ENCODE data around the gene CDK5RAP2. TPM values are rescaled to one million over a fixed set of nuclear protein-coding genes. Genes with fewer than 3 reads are reported as not detected.
A peak's percentile ranks its signal among the peaks of the same experiment; 100 is the strongest.

The CDK5RAP2 gene
- total RNA-seq, 2 donors from 2014 or later = 65.9 to 68.4 TPM

GRCh38 chr9:120609636-120610035, 29.7 kb upstream of the CDK5RAP2 start:
- Mint-ChIP-seq H3K36me3 (ENCODE audit: low read depth) (peaks cover 34% of the 10 kb centered on the region), H3K9me3 (no peaks in the 10 kb centered on the region), H3K27ac (no peak overlapping the region), H3K27me3 (no peaks in the 10 kb centered on the region), H3K4me1 (no peaks in the 10 kb centered on the region), H3K4me3 (no peak overlapping the region)
- no peak for ATAC-seq (replicated peaks)

DNA sequence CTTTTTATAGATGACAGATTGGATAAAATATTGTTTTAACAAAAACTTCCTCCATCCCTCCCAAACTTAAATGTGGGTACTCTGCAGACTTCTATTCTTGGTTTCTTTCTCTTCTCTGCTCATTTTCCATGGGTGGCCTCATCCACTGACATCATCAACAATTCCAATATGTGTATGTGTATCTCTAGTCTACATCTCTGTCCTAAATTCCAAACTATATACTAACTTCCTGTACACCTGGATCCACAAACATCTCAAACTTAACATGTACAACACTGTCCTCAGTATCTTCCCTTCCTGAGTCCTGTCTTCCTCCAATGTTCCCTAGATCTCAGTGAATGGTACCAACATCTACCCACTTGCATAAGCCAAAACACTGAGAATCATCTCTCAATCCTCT, 28.5 kb upstream of the CDK5RAP2 start:
- Mint-ChIP-seq H3K27me3 (no peaks in the 10 kb centered on the region), H3K36me3 (ENCODE audit: low read depth) (peaks cover 35% of the 10 kb centered on the region), H3K9me3 (no peaks in the 10 kb centered on the region), H3K4me3 (no peak overlapping the region), H3K4me1 (no peaks in the 10 kb centered on the region), H3K27ac (no peak overlapping the region)
- ATAC-seq (replicated peaks) = no peak

DNA sequence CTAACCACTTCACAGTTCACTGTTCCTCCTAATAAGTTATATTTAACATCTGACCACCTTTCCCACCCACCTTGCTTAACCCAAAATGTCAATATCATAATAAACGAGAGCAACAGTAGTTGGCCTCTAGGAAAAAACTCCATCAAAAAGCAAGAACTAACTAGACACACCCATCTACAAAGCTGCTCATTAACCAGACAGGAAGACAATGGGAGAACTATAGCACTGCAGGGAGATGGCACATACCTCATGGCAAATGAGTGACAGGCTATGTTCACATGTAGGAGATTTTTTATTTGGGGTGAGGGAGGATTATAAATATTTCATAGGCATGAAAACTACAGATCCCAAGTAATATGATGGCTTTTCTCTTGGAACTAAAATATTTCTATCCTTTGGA, 23.6 kb upstream of the CDK5RAP2 start:
- no peak for ATAC-seq (replicated peaks)
- Mint-ChIP-seq H3K27ac (no peak overlapping the region), H3K4me3 (no peak overlapping the region), H3K4me1 (no peaks in the 10 kb centered on the region), H3K27me3 (no peaks in the 10 kb centered on the region), H3K9me3 (no peaks in the 10 kb centered on the region), H3K36me3 (ENCODE audit: low read depth) (peaks cover 28% of the 10 kb centered on the region)

DNA sequence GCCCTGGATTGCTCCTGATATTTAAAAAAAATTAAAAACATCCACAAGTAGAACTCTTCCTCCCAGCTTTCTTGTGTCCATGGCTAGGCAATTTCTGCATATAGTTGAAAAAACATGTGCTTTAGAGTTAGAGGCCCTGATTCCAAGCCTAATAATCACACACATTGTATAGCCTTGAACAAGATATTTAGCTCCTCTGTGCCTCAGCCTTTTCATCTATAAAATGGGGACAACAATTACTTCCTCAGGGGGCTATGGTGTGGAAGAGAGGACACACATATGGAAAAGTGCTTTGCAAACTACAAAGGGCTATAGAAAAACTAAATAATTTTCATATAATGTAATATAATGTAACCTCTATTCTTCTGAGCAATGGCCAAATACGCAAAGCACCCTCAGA, 23.0 kb upstream of the CDK5RAP2 start:
- Mint-ChIP-seq H3K36me3 (ENCODE audit: low read depth) (peaks cover 24% of the 10 kb centered on the region), H3K4me1 (no peaks in the 10 kb centered on the region), H3K9me3 (no peaks in the 10 kb centered on the region), H3K4me3 (no peak overlapping the region), H3K27ac (no peak overlapping the region), H3K27me3 (no peaks in the 10 kb centered on the region)
- no peak for ATAC-seq (replicated peaks)

GRCh38 chr9:120593955-120594277, 13.9 kb upstream of the CDK5RAP2 start:
- ATAC-seq (replicated peaks) = no peak
- no peaks in the 10 kb centered on the region for H3K4me1 Mint-ChIP-seq
- no peaks in the 10 kb centered on the region for H3K9me3 Mint-ChIP-seq
- no peak overlapping the region for H3K27ac Mint-ChIP-seq
- H3K27me3 Mint-ChIP-seq = no peaks in the 10 kb centered on the region
- no peak overlapping the region for H3K4me3 Mint-ChIP-seq
- H3K36me3 Mint-ChIP-seq (ENCODE audit: low read depth) = no peaks in the 10 kb centered on the region

DNA sequence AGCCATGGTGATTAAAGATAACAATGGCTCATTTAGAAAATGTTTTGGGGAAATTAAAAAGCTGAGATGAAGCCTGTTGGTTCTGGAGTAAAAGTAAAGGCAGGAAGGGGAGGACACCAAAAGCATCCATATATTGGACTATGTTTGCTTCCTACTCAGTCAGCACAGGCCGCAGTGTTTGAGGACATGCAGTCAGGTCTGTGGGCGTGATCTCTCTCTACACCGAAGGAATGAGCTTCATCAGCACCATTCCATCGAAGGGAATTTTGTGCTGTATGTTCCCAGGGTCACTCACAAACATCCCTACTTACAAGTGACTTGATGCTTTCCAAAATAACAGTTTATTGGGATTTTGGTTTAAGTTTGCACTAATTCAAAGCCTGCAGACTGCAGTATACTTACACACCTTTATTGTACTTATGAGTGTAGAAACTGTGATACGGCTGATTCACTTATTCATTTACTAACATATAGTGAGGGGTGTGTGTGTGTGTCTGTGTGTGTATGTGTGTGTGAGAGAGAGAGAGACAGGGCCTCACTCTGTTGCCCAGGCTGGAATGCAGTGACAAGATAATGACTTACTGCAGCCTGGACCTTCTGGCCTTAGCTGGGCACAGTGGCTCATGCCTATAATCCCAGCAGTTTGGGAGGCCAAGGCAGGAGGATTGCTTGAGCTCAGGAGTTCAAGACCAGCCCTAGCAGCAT, 13.4 kb upstream of the CDK5RAP2 start:
- no peaks in the 10 kb centered on the region for H3K36me3 Mint-ChIP-seq (ENCODE audit: low read depth)
- no peaks in the 10 kb centered on the region for H3K4me1 Mint-ChIP-seq
- no peaks in the 10 kb centered on the region for H3K27me3 Mint-ChIP-seq
- ATAC-seq (replicated peaks) = no peak
- H3K9me3 Mint-ChIP-seq = no peaks in the 10 kb centered on the region
- H3K27ac Mint-ChIP-seq = no peak overlapping the region
- H3K4me3 Mint-ChIP-seq = no peak overlapping the region

GRCh38 chr9:120592210-120592609, 12.2 kb upstream of the CDK5RAP2 start:
- H3K27ac Mint-ChIP-seq = no peak overlapping the region
- H3K9me3 Mint-ChIP-seq = no peaks in the 10 kb centered on the region
- no peaks in the 10 kb centered on the region for H3K27me3 Mint-ChIP-seq
- H3K36me3 Mint-ChIP-seq (ENCODE audit: low read depth) = no peaks in the 10 kb centered on the region
- ATAC-seq (replicated peaks) = no peak
- no peak overlapping the region for H3K4me3 Mint-ChIP-seq
- no peaks in the 10 kb centered on the region for H3K4me1 Mint-ChIP-seq

DNA sequence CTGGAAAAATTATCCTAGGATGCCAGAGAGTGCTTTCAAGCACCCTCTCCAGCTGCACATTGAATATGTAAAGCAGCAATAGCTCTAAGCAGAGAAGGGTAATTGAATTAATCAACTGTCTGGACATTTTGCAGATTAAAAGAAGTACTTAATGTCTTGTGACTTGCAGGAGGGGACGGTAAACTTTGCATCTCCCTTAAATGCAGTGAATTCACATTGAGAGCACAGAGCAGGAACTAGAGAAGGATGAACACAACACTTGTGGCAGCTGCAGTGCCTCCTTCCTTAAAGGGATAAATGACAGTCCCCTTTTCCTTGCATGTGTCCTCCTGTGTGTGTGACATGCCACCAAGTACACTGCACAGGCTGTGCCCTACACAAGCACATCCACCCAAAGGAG, 7.4 kb upstream of the CDK5RAP2 start:
- no peak overlapping the region for H3K27ac Mint-ChIP-seq
- no peaks in the 10 kb centered on the region for H3K4me1 Mint-ChIP-seq
- H3K9me3 Mint-ChIP-seq = no peaks in the 10 kb centered on the region
- H3K27me3 Mint-ChIP-seq = no peaks in the 10 kb centered on the region
- ATAC-seq (replicated peaks) = no peak
- no peak overlapping the region for H3K4me3 Mint-ChIP-seq
- H3K36me3 Mint-ChIP-seq (ENCODE audit: low read depth) = no peaks in the 10 kb centered on the region

- Mint-ChIP-seq H3K36me3 (ENCODE audit: low read depth) (no peaks in the 10 kb centered on the region), H3K27ac (no peak overlapping the region), H3K4me3 (no peak overlapping the region), H3K4me1 (peaks cover 8% of the 10 kb centered on the region), H3K27me3 (no peaks in the 10 kb centered on the region), H3K9me3 (no peaks in the 10 kb centered on the region)
- ATAC-seq (replicated peaks) = peak; percentile 5
Measured at GRCh38 chr9:120583958-120584369, 4.0 kb upstream of the CDK5RAP2 start.

DNA sequence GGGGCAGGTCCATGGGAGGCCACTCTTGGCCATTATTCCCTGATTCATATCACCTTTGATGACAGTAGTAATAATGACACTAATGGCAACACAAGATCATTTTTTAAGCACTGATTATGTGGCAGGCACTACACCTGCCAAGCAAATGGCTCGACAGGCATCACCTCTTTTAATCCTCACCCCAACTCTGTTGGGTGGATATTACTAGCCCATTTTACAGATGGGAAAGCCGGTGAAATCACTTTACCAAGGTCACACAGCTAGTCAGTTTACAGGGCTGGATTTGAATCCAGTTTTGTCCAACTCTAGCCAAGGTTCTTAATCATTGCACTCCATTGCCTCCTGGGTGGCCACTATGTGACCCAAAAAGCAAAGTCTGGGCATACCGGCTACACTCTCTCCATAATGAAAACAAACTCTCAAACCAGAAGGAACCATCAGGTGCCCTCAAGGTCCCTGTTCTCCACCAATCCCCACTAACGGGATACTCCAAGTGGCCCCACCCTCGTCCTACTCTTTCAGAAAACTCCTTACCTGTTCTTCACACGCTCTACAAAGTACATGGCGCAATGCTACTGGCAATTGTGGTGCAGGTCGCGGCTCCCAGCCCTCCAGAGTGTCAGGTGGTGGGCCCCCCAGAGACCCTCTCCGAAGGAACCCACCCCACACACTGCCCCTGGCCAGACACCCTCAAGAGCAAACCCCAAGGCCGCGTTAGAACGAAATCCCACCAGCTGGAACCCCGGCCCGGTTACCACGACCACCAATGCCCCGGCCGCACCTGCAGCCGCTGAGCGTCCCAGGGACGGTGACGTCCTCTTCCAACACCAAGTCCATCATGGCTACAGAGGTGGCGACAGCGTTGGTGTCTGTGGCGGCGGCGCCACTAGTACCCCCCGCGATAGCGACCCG, 572 bp downstream of the CDK5RAP2 start:
- Mint-ChIP-seq H3K27ac (peak overlapping the region; percentile 94), H3K4me3 (peak overlapping the region; percentile 98), H3K4me1 (peaks cover 21% of the 10 kb centered on the region), H3K27me3 (no peaks in the 10 kb centered on the region), H3K9me3 (no peaks in the 10 kb centered on the region), H3K36me3 (ENCODE audit: low read depth) (peaks cover 6% of the 10 kb centered on the region)
- ATAC-seq (replicated peaks) = peak; percentile 51

DNA sequence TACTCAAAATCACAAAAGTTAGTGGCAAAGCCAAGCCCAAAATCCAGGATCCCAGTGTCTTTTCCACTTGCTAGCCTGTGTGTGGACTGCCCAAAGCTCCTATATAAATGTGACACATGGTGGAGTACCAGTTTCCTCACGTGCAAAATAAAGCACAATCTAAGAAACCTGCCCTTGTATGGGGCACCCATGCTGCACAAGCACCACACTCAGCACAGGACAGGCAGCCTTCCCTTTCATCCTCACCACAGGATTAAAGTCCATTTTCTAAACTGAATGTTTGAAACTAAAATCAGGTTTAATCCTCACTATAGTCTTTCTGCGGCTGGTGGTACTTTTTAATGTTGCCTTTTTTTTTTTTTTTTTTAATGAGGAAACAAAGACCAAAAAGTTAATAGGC, 5.5 kb downstream of the CDK5RAP2 start:
- Mint-ChIP-seq H3K27ac (no peak overlapping the region), H3K27me3 (no peaks in the 10 kb centered on the region), H3K9me3 (no peaks in the 10 kb centered on the region), H3K4me3 (no peak overlapping the region), H3K4me1 (peaks cover 18% of the 10 kb centered on the region), H3K36me3 (ENCODE audit: low read depth) (peaks cover 36% of the 10 kb centered on the region)
- ATAC-seq (replicated peaks) = no peak

DNA sequence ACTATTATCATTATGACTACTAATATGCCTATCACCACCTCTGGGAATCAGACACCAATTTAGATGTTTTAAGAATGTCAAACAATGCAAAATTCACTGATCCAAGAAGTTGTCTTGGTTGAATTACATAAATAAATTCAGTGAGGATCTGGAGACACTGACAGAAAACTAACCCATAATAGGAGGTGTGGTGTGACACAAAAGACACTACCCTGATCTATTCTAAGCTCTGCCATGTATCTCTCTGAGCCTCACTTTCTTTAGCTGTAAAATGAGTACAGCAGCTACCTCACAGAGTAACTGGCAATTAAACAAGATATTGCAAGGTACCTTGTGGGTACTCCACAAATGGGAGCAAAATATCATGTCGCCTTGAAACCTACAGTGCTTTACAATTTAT, 7.5 kb downstream of the CDK5RAP2 start:
- H3K27ac Mint-ChIP-seq = no peak overlapping the region
- H3K9me3 Mint-ChIP-seq = no peaks in the 10 kb centered on the region
- H3K36me3 Mint-ChIP-seq (ENCODE audit: low read depth) = peaks cover 56% of the 10 kb centered on the region
- H3K4me3 Mint-ChIP-seq = no peak overlapping the region
- ATAC-seq (replicated peaks) = no peak
- H3K27me3 Mint-ChIP-seq = no peaks in the 10 kb centered on the region
- peaks cover 9% of the 10 kb centered on the region for H3K4me1 Mint-ChIP-seq

DNA sequence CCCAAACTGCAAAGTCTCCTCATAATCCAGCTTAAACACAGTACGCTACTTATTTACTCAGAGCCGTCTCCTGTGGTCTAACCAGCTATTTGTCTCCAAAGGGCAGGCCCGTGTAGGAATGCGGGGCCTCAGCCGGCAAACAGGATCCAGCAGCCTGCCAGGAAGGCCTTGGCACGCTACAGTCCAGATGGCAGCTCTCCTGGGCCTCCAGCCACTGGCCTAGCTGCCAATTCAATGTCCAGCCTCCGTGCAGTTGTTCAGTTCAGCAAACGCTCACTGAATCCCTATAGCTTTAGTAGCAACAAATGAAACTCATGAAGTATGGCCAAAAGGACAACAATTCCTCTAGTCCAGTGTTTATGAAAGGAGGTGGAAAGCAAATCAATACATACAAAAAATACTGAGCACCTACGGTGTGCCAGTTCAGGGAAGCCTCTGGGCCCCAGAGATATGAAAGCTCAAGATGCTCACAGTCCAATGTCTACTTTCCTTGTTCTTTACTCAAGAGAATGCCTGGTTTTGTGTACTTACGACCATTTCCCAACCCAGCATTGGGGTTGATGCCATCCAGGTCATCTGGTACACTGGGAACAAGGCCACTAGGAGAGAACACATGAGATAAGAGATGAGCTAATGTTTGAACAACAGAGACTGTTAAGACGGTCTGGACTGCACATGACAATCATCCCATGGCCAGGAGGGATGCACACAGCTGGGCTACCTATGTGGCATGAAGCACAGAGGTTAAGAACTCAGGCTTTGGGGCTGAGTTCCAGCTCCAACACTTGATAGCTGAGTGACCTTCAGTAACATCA, 8.3 kb downstream of the CDK5RAP2 start:
- no peaks in the 10 kb centered on the region for H3K9me3 Mint-ChIP-seq
- H3K4me1 Mint-ChIP-seq = peaks cover 9% of the 10 kb centered on the region
- no peak for ATAC-seq (replicated peaks)
- peaks cover 64% of the 10 kb centered on the region for H3K36me3 Mint-ChIP-seq (ENCODE audit: low read depth)
- no peak overlapping the region for H3K4me3 Mint-ChIP-seq
- no peak overlapping the region for H3K27ac Mint-ChIP-seq
- H3K27me3 Mint-ChIP-seq = no peaks in the 10 kb centered on the region

- no peak for ATAC-seq (replicated peaks)
- Mint-ChIP-seq H3K27ac (no peak overlapping the region), H3K36me3 (ENCODE audit: low read depth) (peaks cover 71% of the 10 kb centered on the region), H3K4me3 (no peak overlapping the region), H3K9me3 (no peaks in the 10 kb centered on the region), H3K27me3 (no peaks in the 10 kb centered on the region), H3K4me1 (peaks cover under 1% of the 10 kb centered on the region)
Measured at GRCh38 chr9:120570296-120570695, 9.7 kb downstream of the CDK5RAP2 start.

All from activated T-helper 17 cell treated with anti-CD3 and anti-CD28 coated beads, Interleukin-2, amount 50 U/mL, for 72 hours (primary cell).